Prostate gland (tissue), 2 donors: Measurements from ENCODE around the gene ELAC1.

Source experiments
- POLR2A ChIP-seq: fragments of 450-650 bp; IDR thresholded peaks from one replicate; pipeline ENCODE4 v1.6.1; 2016; ENCODE audit warnings: antibody characterized with exemption, mild to moderate bottlenecking
- POLR2AphosphoS5 ChIP-seq: sonication (generic); formaldehyde crosslinking; IDR thresholded peaks from one replicate; pipeline ENCODE4 v1.6.1; 2017; ENCODE audit warnings: antibody characterized with exemption
- TF ChIP-seq, protein P1 (sequence below), 4 experiments: fragments of 200-600 bp in 2 of 4; fragments of 450-650 bp in 2 of 4; sonication (generic) in 2 of 4; IDR thresholded peaks; 1 replicate in 3 of 4; 2 replicates in 1 of 4; pipeline ENCODE4 v1.5.1; 2016 to 2019; ENCODE audit warnings: antibody characterized with exemption in 4 of 4, mild to moderate bottlenecking in 2 of 4, moderate library complexity in 2 of 4

DNA sequence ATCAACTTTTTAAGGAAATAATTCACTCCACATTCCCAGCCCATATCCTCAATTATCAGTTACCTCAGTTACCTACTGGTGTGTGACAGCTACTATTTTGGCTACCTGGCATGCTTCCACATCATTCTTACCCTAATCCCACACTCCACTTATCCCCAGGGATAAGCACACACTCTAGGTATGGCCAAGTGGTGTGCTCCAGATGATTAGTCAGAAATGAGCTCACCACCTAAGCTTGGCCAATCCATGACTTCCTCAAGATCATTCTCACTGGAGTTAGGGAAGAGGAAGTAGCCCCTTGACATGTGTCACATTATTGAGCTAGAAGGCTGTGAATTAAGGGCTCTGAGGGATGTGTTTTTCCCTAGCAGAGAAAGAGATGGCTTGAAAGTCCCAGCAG lies 41.2 kb downstream of the ELAC1 start:
- TF ChIP-seq POLR2AphosphoS5 (no peak), POLR2A (no peak)
- TF ChIP-seq, protein P1, sequence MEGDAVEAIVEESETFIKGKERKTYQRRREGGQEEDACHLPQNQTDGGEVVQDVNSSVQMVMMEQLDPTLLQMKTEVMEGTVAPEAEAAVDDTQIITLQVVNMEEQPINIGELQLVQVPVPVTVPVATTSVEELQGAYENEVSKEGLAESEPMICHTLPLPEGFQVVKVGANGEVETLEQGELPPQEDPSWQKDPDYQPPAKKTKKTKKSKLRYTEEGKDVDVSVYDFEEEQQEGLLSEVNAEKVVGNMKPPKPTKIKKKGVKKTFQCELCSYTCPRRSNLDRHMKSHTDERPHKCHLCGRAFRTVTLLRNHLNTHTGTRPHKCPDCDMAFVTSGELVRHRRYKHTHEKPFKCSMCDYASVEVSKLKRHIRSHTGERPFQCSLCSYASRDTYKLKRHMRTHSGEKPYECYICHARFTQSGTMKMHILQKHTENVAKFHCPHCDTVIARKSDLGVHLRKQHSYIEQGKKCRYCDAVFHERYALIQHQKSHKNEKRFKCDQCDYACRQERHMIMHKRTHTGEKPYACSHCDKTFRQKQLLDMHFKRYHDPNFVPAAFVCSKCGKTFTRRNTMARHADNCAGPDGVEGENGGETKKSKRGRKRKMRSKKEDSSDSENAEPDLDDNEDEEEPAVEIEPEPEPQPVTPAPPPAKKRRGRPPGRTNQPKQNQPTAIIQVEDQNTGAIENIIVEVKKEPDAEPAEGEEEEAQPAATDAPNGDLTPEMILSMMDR (IDR thresholded peaks at IDR 0.05), result no peak
